HFFc6 (cell line): Measurements from ENCODE around the gene DNAJC3. TPM values are rescaled to one million over a fixed set of nuclear protein-coding genes. Genes with fewer than 3 reads are reported as not detected.

ENCODE experiments used
- DNase-seq: peaks from one replicate; pipeline ENCODE4 v3.0.0-alpha.2; 2018
- H3K27ac Mint-ChIP-seq: 2 replicates; pipeline ENCODE4 v1.8.0; 2020; ENCODE audit warnings: mild to moderate bottlenecking, mixed read lengths
- H3K27me3 Mint-ChIP-seq: 2 replicates; pipeline ENCODE4 v1.8.0; 2021; ENCODE audit warnings: mild to moderate bottlenecking, moderate library complexity, mixed read lengths; ENCODE audit not compliant: insufficient read depth
- H3K36me3 Mint-ChIP-seq: 2 replicates; pipeline ENCODE4 v1.8.0; 2021; ENCODE audit warnings: low read depth, mixed read lengths
- H3K4me1 Mint-ChIP-seq: 2 replicates; pipeline ENCODE4 v1.8.0; 2020; ENCODE audit warnings: low read depth, mixed read lengths
- H3K4me3 Mint-ChIP-seq: 2 replicates; pipeline ENCODE4 v1.8.0; 2020; ENCODE audit warnings: mild to moderate bottlenecking, moderate library complexity, mixed read lengths
- H3K9me3 Mint-ChIP-seq: 2 replicates; pipeline ENCODE4 v1.8.0; 2020; ENCODE audit warnings: mild to moderate bottlenecking, mixed read lengths
- CTCF ChIP-seq: fragments of 200-600 bp; sonication (generic); IDR thresholded peaks from 2 replicates; pipeline ENCODE4 v1.5.0; 2021; ENCODE audit warnings: antibody characterized with exemption, mild to moderate bottlenecking
- total RNA-seq, 6 experiments: library from RNA; stranded (reverse); fragmentation: NEBNext Ultra II Directional; extraction: Animal tissue kit (Norgen Biotek cat#: 25700); gene quantifications; 2 replicates in 1 of 6; 3 replicates in 5 of 6; pipeline ENCODE4 v1.2.3, GENCODE V29; 2021

DNAJC3 gene
- total RNA-seq, 6 experiments from 2014 or later: 40.6 to 53.7 (median 48.4) TPM

DNA sequence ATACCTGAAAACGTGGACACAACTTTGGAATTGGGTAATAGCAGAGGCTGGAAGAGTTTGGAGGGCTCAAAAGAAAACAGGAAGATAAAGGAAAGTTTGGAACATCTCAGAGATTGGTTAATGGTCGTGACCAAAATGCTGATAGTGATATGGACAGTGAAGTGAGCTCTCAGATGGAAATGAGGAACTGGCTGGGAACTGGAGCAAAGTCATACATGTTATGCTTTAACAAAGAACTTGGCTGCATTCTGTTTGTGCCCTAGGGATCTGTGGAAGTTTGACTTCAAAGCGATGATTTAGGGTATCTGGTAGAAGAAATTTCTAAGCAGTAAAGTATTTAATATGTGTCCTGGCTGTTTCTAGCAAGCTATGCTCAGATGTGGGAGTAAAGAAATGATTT, 136.2 kb downstream of the DNAJC3 start:
- no peak for TF ChIP-seq CTCF
- H3K27me3 Mint-ChIP-seq: no peaks in the 10 kb centered on the region
- no peaks in the 10 kb centered on the region for H3K4me1 Mint-ChIP-seq
- DNase-seq: no peak
- H3K9me3 Mint-ChIP-seq: peaks cover 8% of the 10 kb centered on the region
- H3K36me3 Mint-ChIP-seq: peaks cover 29% of the 10 kb centered on the region
- no peak overlapping the region for H3K27ac Mint-ChIP-seq
- H3K4me3 Mint-ChIP-seq: no peak overlapping the region

GRCh38 chr13:95814495-95814894, 137.6 kb downstream of the DNAJC3 start:
- DNase-seq: no peak
- no peak for TF ChIP-seq CTCF
- no peak overlapping the region for H3K27ac Mint-ChIP-seq
- H3K36me3 Mint-ChIP-seq: peaks cover 24% of the 10 kb centered on the region
- no peaks in the 10 kb centered on the region for H3K27me3 Mint-ChIP-seq
- no peak overlapping the region for H3K4me3 Mint-ChIP-seq
- H3K4me1 Mint-ChIP-seq: no peaks in the 10 kb centered on the region
- H3K9me3 Mint-ChIP-seq: peaks cover 6% of the 10 kb centered on the region

- no peak for TF ChIP-seq CTCF
- Mint-ChIP-seq H3K27me3 (no peaks in the 10 kb centered on the region), H3K36me3 (peaks cover 9% of the 10 kb centered on the region), H3K4me3 (no peak overlapping the region), H3K27ac (no peak overlapping the region), H3K9me3 (no peaks in the 10 kb centered on the region), H3K4me1 (no peaks in the 10 kb centered on the region)
- DNase-seq: no peak
These were observed 145.4 kb downstream of the DNAJC3 start for GRCh38 chr13:95822303-95822702.

GRCh38 chr13:95833126-95833525, 156.2 kb downstream of the DNAJC3 start:
- Mint-ChIP-seq H3K4me3 (no peak overlapping the region), H3K36me3 (peaks cover 25% of the 10 kb centered on the region), H3K4me1 (peaks cover 17% of the 10 kb centered on the region), H3K27ac (no peak overlapping the region), H3K27me3 (no peaks in the 10 kb centered on the region), H3K9me3 (peaks cover 18% of the 10 kb centered on the region)
- no peak for DNase-seq
- no peak for TF ChIP-seq CTCF

- no peak for DNase-seq
- no peak overlapping the region for H3K4me3 Mint-ChIP-seq
- no peak overlapping the region for H3K27ac Mint-ChIP-seq
- peaks cover 17% of the 10 kb centered on the region for H3K4me1 Mint-ChIP-seq
- H3K27me3 Mint-ChIP-seq: no peaks in the 10 kb centered on the region
- no peak for TF ChIP-seq CTCF
- peaks cover 18% of the 10 kb centered on the region for H3K9me3 Mint-ChIP-seq
- peaks cover 25% of the 10 kb centered on the region for H3K36me3 Mint-ChIP-seq
These were observed 156.8 kb downstream of the DNAJC3 start for GRCh38 chr13:95833719-95834118.
